IPS-NIHi7 (cell line): ENCODE measurements around the gene TERT.
"Not testable (repeated sequence)": the region's sequence is repeated elsewhere in the genome, so short reads cannot be mapped to it uniquely, and the experiment has no call there.

Source experiments
- DNase-seq: peaks from one replicate; pipeline ENCODE4 v3.0.0; 2012; ENCODE audit warnings: mixed read lengths; ENCODE audit errors: extremely low spot score

TERT gene

GRCh38 chr5:1240496-1241260 is 54.2 kb downstream of the TERT start:
- no peak for DNase-seq

- DNase-seq = no peak
These were observed 55.2 kb downstream of the TERT start for GRCh38 chr5:1239505-1240251.

DNA sequence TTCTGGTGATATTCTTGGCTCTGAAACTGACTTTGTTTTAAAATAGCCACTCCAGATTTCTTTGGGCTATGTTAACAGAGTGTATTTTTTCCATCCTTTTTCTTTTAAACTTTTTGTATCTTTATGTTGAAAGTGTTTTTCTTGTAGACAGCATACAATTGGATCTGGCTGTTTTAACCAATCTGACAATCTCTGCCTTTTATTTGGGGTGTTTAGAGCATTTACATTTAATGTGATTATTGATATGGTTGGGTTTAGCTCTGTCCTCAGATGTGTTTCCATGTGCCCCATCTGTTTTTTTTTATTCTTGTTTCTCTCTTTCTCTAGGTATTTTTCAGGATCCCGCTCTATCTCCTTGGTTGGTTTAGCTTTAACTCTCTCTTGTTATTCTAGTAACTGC is 59.0 kb downstream of the TERT start:
- no peak for DNase-seq

DNA sequence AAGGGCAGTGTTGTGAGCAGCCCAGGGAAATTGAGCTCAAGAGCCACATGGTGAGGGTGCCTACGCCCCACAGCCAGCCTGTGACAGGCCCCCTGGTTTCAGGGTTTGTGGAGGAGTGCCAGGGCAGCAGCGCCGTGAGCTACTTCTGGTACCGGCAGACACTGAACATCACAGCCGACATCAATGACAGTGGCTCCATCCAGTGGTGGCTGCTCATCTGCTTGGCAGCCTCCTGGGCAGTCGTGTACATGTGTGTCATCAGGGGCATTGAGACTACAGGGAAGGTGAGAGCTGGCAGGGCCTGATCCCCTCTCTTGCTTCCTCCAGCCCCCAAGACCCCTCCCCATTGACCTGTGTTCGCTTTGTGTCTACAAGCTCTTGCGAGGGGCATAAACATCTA is 59.5 kb downstream of the TERT start:
- no peak for DNase-seq

- no peak for DNase-seq
These were observed 62.1 kb downstream of the TERT start for GRCh38 chr5:1232780-1233179.

- DNase-seq = no peak
These were observed 63.4 kb downstream of the TERT start for GRCh38 chr5:1231354-1231905.

- no peak for DNase-seq
These were observed 64.3 kb downstream of the TERT start for GRCh38 chr5:1230551-1230950.

GRCh38 chr5:1229822-1230221 is 65.0 kb downstream of the TERT start:
- no peak for DNase-seq

GRCh38 chr5:1229023-1229422 is 65.8 kb downstream of the TERT start:
- not testable (repeated sequence) for DNase-seq

DNA sequence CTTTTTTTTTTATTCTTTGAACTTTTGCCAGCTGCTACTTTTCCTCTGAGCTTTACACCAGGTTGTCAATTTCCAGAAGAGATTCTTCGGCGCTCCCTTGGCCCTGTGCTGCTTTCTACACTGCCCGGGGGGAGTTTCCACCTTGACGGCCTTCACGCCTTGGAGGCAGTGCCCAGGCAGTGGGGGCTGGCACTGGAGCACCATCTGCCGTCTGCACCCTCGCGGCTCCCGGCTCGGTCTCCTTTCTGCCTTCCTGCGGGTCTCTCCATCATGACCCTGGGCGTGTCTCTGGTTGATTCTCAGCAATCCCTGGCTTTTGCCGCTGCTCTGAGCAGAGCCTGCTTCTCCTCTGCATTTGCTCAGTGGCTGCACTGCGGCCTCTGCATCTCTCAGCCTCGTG is 66.7 kb downstream of the TERT start:
- no peak for DNase-seq

DNA sequence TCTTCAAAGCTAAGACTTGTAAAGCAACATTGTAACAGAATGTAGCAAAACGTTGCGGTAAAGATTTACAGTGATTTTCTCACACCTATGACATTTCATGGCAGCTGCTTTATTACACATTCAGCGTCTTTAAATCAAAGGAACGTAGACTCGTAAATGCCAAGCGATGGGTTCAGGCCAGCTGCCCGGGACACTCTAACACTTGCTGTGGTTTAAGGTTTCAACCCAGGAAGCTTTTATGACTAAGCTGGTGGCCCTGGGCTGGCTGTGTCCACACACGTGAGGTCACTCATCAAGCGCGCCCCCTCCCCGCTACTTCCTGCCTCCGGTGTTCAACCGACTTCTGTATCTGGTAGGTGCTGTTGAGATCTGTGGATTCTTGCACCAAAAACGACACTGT is 67.2 kb downstream of the TERT start:
- no peak for DNase-seq

- DNase-seq = no peak
These were observed 67.9 kb downstream of the TERT start for GRCh38 chr5:1226839-1227581.

- no peak for DNase-seq
These were observed 68.6 kb downstream of the TERT start for GRCh38 chr5:1226231-1226630.

DNA sequence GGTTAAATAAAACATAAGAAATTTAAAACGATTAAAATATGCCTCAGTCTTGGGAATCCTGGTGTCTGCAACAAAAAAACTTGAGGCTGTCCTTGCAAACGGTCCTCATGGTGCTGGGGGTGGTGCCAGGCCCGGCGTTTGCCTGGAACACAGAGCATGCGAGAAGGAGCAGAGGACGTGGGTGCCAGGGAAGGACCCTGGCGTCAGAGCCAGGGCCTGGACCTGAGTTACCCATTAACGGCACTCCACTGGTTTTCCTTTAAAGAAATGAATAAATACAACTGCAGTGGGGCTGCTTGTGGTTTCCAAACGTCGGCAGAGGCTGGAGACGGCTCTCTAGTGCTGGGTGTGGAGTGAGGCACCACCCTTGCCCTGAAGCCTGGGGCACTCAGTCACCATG is 69.8 kb downstream of the TERT start, which contains the start of gene SLC6A18:
TSS of gene SLC6A18 (plus strand) at position 301 of the 400 bp plus-strand sequence. CDS start at position 398, 97 bp downstream.
- DNase-seq = no peak

GRCh38 chr5:1224631-1225030 is 70.2 kb downstream of the TERT start:
- DNase-seq = no peak

GRCh38 chr5:1223278-1223670 is 71.6 kb downstream of the TERT start:
- no peak for DNase-seq

GRCh38 chr5:1222621-1223277 is 72.1 kb downstream of the TERT start:
- DNase-seq = no peak

DNA sequence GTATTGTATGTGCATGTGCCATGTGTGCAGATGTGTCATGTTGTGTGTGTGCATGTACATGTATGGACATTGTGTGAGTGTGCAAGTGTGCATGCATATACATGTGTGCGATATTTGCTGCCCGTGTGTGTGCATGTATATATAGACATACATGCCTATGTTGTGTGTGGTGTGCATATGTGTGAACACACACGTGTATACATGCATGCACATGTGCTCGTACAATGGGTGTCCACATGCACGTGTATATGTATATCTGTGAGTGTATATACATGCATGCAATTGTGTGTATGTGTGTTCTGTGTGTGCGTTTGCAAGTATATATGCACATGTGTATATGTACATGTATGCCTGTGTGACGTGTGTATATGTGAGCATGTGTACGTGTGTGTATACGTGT is 72.7 kb downstream of the TERT start:
- no peak for DNase-seq

DNA sequence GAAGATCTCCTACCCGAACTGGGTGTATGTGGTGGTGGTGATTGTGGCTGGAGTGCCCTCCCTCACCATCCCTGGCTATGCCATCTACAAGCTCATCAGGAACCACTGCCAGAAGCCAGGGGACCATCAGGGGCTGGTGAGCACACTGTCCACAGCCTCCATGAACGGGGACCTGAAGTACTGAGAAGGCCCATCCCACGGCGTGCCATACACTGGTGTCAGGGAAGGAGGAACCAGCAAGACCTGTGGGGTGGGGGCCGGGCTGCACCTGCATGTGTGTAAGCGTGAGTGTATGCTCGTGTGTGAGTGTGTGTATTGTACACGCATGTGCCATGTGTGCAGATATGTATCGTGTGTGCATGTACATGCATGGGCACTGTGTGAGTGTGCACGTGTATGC is 73.1 kb downstream of the TERT start:
- DNase-seq = no peak

GRCh38 chr5:1220831-1221230 is 74.0 kb downstream of the TERT start:
- DNase-seq = no peak

GRCh38 chr5:1220351-1220750 is 74.5 kb downstream of the TERT start:
- no peak for DNase-seq

GRCh38 chr5:1219768-1220100 is 75.1 kb downstream of the TERT start:
- DNase-seq = no peak
